ENCODE results near the gene KCNE4. TPM values are rescaled to one million over a fixed set of nuclear protein-coding genes. Genes with fewer than 3 reads are reported as not detected.

Gene KCNE4
- total and polyA plus RNA-seq, 8 donors: 2.4 to 5.9 (median 4.4) TPM

DNA sequence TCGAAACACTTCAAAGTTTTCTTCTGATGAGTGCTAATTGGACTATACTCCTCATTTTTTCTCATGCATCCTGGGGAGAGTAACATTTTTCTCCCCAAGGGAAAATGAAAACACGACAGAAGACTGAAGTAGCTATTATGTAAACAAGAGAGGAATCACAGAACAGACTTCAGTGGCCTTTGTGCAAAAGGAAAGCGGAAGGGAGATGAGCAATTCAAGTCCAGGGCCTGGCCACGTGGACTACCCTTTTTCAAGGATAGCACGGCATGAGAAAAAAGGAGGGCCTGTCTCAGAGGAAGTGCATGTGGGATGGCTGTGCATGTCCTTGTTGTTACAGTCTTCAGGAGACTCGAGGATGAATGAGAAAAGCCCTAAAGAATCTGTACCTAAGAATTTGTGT is 43.8 kb upstream of the KCNE4 start:
- intact Hi-C loops (cut with DNase I): no loop called here
- H3K27ac ChIP-seq: no peak overlapping the region
- H3K4me1 ChIP-seq: no peaks in the 10 kb centered on the region
- H3K27me3 ChIP-seq: no peaks in the 10 kb centered on the region
- TF ChIP-seq, protein P1, sequence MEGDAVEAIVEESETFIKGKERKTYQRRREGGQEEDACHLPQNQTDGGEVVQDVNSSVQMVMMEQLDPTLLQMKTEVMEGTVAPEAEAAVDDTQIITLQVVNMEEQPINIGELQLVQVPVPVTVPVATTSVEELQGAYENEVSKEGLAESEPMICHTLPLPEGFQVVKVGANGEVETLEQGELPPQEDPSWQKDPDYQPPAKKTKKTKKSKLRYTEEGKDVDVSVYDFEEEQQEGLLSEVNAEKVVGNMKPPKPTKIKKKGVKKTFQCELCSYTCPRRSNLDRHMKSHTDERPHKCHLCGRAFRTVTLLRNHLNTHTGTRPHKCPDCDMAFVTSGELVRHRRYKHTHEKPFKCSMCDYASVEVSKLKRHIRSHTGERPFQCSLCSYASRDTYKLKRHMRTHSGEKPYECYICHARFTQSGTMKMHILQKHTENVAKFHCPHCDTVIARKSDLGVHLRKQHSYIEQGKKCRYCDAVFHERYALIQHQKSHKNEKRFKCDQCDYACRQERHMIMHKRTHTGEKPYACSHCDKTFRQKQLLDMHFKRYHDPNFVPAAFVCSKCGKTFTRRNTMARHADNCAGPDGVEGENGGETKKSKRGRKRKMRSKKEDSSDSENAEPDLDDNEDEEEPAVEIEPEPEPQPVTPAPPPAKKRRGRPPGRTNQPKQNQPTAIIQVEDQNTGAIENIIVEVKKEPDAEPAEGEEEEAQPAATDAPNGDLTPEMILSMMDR (IDR thresholded peaks at IDR 0.05): no peak
- H3K4me3 ChIP-seq: no peak overlapping the region
- ATAC-seq (no peak), DNase-seq (no peak)
- H3K9me3 ChIP-seq: no peaks in the 10 kb centered on the region
- H3K36me3 ChIP-seq: no peaks in the 10 kb centered on the region

DNA sequence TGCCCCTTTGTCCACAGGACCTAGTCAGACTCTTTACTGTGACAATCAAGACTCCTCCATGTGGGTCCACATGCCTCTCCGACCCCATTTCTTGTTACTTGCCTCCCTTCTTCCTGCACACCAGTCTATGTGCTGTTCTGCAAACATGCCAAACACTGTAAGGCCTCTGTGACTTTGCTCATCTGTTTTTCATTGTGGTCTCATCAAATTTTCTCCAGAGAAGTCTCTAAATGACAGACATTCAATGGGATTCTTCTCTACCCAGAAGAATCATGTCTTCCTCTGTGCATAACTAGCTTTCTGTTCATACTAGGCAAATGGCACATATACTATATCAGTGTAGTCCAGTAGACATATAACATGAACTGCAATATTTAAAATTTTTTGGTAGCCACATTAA is 43.0 kb upstream of the KCNE4 start:
- H3K4me1 ChIP-seq: no peaks in the 10 kb centered on the region
- ATAC-seq: no peak
- no peaks in the 10 kb centered on the region for H3K9me3 ChIP-seq
- intact Hi-C loops (cut with DNase I): no loop called here
- no peak overlapping the region for H3K27ac ChIP-seq
- no peak overlapping the region for H3K4me3 ChIP-seq
- no peak for DNase-seq
- no peaks in the 10 kb centered on the region for H3K36me3 ChIP-seq
- TF ChIP-seq, protein P1 (IDR thresholded peaks at IDR 0.05): no peak
- no peaks in the 10 kb centered on the region for H3K27me3 ChIP-seq

DNA sequence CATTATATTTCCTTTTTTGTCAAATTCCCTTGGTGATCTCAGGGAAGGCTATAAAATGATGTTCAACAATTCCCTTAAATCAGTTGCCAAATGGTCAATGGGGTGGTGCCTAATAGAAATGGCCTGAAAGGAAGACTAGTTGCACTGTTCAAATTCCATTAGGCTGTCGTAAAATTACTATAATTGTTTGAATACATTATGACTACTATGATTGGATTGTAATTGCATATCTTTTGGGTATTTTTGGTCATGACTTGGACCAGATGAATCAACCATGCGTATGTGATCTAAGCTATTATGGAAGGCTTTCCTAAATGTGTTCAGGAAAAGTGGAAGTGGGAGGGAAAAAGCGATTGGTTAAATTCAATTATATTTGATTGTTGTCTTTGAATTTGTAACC is 41.3 kb upstream of the KCNE4 start:
- DNase-seq: no peak
- no peaks in the 10 kb centered on the region for H3K9me3 ChIP-seq
- H3K27ac ChIP-seq: no peak overlapping the region
- no peaks in the 10 kb centered on the region for H3K4me1 ChIP-seq
- H3K27me3 ChIP-seq: no peaks in the 10 kb centered on the region
- intact Hi-C loops (cut with DNase I): no loop called here
- TF ChIP-seq, protein P1 (IDR thresholded peaks at IDR 0.05): no peak
- no peak for ATAC-seq
- no peak overlapping the region for H3K4me3 ChIP-seq
- H3K36me3 ChIP-seq: no peaks in the 10 kb centered on the region

DNA sequence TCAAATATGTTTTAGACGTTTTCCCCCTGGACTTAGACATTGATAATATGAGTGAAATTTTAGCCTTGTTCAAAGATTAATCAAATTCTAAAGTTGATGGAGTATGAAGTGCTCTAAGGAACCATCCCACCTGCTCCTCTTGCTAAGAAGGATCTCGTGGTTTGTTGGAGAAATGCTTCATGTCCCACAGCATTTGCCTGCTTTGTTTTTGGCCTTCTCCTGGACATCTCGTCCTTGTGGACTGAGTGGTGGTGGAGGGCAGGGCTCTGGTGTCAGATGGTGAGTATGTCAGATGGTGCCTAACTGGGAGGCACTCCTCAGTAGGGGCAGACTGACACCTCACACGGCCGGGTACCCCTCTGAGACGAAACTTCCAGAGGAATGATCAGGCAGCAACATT is 39.7 kb upstream of the KCNE4 start:
- Histone ChIP-seq H3K4me3 (no peak overlapping the region), H3K9me3 (no peaks in the 10 kb centered on the region), H3K36me3 (no peaks in the 10 kb centered on the region), H3K27ac (no peak overlapping the region), H3K4me1 (no peaks in the 10 kb centered on the region), H3K27me3 (no peaks in the 10 kb centered on the region)
- DNase-seq: no peak
- ATAC-seq: no peak
- intact Hi-C loops (cut with DNase I): no loop called here
- TF ChIP-seq, protein P1 (IDR thresholded peaks at IDR 0.05): no peak

DNA sequence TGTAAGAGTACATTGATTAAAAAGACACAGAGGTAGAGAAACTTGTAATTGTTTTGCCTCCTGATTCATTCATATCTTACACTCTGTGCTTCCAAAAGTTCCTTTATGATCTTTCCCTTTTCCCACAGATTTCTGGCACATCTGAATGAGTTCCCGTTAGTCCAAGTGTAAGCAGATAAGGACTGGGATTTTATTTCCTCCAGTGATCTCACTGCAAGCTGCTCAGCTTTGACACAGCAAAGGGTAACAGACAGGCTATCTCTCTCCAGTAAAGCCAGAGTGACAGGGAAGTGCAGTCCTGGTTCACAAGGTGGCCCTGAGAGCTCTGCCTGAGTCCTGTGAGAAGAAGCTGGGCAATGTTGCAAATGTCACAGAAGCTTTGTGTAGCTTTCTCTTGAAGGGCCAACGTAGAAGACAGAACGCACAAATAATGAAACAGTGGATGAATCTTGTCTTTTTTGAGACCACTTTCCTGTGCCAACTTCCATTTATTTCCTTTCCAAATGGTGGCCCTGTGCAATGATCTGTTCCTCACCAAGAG is 32.5 kb upstream of the KCNE4 start:
- Histone ChIP-seq H3K4me3 (no peak overlapping the region), H3K36me3 (no peaks in the 10 kb centered on the region), H3K9me3 (no peaks in the 10 kb centered on the region), H3K27me3 (no peaks in the 10 kb centered on the region), H3K4me1 (no peaks in the 10 kb centered on the region), H3K27ac (no peak overlapping the region)
- TF ChIP-seq, protein P1 (IDR thresholded peaks at IDR 0.05): no peak
- DNase-seq (no peak), ATAC-seq (no peak)
- intact Hi-C loops (cut with DNase I): no loop called here
